Stimulated activated CD4-positive, alpha-beta T cell treated with anti-CD3 and anti-CD28 coated beads, Interleukin-15, amount 100 ng/mL, for 1 hour (primary cell): ENCODE results near the gene SRI.
"Not testable (repeated sequence)": the region's sequence is repeated elsewhere in the genome, so short reads cannot be mapped to it uniquely, and the experiment has no call there.

Experiments used
- DNase-seq, 2 donors: peaks; one replicate each; pipeline ENCODE4 v3.0.0-alpha.2; 2020; ENCODE audit warnings: low read depth in 1 of 2, low spot score in 1 of 2

The SRI gene

DNA sequence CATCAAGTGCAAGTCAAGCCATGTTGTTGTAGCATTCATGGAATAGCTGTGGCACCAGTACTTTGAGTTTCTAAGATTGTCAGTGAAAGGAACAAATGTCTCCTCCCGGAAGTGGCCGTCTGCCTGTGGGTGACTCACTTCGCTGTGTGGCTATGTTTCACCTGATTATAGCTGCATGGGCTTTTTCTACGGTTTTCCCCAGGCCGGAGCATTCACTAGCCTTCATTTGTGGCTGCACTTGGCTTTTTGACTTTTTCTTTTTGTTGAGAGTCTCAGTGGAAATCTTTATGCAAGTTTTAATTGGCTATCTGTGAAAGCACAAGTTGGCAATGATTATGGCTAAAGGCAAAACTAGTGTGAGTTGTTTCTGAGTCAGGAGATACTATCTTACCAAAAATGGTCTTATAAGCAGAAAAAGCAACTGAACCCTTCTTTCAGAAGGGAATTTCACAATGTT lies 35.0 kb downstream of the SRI start:
- DNase-seq, result no peak

DNA sequence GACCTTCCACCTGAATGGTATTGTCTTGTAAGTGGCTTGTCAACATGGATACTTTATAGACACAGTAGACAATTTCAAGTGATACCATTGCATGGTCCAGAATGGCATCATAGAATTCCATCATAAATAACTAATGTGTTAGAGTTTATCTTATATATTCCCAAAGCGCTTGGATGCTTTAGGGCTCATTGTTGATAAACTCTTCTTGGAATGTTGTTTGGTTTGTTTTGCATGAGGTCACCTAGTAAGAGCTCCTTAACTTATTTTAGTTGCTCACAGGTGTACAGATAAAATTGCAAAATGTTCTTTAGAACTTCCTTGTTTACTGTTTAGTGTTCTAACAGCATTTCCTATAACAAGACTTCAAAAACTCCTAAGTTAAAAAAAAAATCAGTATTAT lies 36.8 kb downstream of the SRI start:
- DNase-seq, result no peak

DNA sequence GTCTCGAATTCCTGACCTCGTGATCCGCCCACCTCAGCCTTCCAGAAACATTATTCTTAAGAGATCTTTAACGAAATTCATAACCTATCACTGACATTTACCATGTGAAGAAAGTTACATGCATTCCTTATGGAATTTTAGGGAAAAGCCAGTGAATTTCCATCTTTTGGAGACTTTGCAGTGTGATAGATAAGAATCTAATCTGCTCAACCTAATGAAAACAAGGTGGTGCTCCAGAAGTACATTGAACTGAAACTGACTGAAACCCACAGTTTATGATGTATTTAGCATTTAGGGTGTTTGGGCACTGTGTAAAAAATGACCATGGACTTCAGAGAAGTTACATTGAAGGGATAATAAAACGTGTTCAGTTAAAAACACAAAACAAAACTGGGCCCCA lies 43.6 kb downstream of the SRI start:
- no peak for DNase-seq

DNA sequence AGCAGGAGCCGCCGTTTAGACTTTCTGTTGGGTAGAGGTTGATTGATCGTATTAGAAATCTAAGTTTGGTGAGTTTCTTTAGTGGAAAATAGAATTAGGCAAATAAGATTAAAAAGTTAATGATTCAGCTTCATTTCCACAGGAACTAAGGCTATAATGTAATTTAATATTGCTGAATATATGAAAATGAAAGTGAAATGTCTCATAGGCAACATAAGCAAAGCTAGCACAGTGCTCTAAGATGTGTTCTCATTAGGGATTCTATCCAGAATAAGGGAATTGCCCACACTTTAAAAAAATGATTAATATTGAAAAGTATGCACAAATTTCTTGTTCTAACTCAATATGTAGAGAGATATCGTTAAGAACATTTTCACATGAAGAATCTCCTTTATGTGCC lies 47.0 kb downstream of the SRI start:
- no peak for DNase-seq

DNA sequence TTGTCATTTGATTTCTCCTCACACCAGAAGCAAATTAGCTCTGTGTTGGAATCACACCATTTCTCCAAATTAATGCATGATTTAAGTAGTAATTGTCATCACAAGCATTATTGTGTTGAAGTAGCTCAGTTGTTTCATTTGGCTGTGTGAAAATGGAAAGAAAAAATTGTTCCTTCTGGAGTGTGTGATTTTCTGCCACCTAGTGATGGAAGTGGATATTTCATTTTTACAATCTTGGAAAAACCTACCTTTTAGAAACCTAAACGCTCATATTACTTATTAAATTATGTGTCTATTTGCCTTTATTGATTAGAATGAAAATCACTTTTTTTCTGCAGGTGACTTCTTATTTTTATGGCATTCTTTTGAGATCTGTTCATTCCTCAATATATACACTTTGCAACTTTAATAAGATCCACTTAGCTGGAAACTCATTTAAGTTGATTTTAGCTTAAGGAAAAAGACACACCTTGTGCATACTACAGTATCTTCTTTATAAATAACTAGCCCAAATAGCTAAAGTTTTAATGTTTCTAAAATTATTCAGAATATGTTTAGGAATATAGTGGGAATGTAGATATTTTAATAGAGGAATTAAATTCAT lies 50.0 kb downstream of the SRI start:
- no peak for DNase-seq

DNA sequence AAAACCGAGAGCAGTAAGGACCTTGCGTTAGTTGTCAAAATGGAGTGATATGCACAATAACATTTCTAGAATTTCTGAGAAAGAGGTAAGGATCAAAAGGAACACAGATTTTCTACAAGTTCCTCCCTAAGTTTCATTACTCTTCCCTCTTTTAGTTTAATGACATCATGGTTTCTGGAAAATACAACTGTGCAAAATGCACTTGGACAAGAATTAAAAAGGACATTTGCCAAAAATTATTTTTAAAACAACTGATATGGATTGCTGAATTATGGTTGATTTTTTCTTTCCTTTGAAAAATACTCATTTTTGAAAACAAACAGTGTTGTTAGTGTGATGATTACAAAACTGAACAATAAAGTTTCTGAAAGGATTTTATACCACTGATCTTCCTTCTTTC lies 52.1 kb downstream of the SRI start:
- DNase-seq, result no peak

DNA sequence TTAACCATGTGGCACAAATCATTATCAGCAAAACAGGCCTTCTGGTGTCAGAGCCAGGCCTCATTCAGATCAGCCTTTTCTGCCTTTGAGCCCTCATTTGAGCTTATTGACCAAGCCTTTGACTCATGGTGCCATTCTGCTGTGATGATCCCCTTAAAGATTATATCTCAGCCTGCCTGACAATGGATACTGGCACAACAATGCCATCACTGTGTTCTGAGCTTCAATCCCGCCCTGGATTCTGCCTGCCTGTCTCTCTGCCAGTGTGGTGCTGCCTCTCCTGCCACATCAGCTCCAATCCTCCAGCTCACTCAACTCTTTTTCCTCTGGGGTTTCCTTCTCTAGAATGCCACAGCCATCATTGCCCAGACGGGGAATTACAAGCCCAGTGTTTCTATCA lies 52.6 kb downstream of the SRI start:
- DNase-seq, result no peak

DNA sequence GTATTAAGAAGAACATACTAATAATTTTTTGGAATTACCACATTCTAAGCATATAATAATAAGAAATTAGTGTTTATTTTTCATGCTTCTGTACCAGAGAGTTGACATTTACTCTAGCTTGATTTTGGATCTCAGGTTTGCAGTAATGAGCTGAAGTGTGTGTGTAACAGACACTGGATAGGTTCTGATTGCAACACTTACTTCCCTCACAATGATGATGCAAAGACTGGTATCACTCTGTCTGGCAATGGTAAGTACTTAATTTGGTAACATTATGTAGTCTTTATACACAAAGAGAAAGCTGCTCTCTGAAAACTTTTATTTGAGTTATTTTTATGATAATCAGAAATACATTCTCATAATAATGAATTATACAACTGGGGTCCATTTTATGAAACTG lies 54.1 kb downstream of the SRI start:
- DNase-seq, result no peak

DNA sequence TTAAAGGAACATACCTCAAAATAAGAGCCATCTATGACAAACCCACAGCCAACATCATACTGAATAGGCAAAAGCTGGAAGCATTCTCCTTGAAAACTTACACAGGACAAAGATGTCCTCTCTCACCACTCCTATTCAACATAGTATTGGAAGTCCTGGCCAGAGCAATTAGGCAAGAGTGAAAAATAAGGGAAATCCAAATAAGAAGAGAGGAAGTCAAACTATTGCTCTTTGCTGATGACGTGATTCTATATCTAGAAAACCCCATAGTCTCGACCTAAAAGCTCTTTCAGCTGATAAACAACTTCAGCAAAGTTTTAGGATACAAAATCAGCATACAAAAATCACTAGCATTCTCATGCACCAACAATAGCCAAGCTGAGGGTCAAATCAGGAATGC lies 60.1 kb downstream of the SRI start:
- DNase-seq, result not testable (repeated sequence)

DNA sequence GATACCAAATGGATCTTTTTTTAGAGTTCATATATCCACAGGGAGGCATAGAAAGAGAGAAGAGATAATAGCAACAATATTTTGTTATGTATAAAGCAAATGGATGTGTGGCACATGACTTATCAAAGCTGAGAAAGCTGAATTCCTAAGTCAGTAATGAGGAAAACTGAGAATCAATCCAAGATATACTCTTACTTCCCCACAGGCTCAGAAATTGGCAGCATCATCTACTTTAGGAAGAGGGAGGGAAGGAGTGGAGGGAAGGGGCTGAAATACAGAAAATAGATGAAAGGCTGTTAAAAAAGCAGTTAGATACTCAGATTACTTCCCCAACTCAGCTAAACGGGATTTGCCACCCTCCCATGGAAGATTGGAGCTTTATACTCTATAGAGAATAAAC lies 63.5 kb downstream of the SRI start:
- DNase-seq, result no peak

DNA sequence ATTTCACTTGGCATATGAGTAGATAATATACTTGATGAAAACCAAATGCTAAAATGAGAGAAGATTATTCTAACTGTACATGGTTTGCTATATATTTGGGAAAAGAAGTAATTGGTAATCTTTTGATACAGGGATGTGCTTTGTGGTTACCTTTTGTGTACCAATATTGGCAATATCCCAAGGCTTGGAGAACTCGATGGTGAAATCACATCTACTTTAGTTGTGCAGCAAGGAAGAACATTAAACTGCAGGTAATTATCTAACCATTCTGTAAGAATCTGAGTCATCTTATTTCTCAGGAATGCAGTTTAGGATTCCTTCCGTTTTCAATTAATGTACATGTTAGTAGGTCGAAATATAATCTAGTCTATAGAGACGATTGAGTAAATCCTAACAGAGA lies 64.1 kb downstream of the SRI start:
- DNase-seq, result no peak
